OCI-LY1 (cell line): ENCODE results near the gene HEPACAM.

Source experiments
- H2AFZ ChIP-seq: fragments of 200-600 bp; sonication (generic), shearing (Covaris generic); 2 replicates; pipeline ENCODE4 v1.6.0; 2014; ENCODE audit warnings: antibody characterized with exemption, mild to moderate bottlenecking, low read length
- H3F3A ChIP-seq: fragments of 200-600 bp; sonication (generic), shearing (Covaris generic); 2 replicates; pipeline ENCODE4 v1.6.0; 2014; ENCODE audit warnings: mild to moderate bottlenecking, antibody characterized with exemption, low read length, moderate library complexity; ENCODE audit not compliant: insufficient read depth
- H3K27ac ChIP-seq: fragments of 200-600 bp; sonication (generic); 2 replicates; pipeline ENCODE4 v1.5.1; 2014; ENCODE audit warnings: low read length, mixed run types, mild to moderate bottlenecking, low read depth; ENCODE audit not compliant: poor library complexity, severe bottlenecking
- H3K27me3 ChIP-seq: fragments of 200-600 bp; sonication (generic); 2 replicates; pipeline ENCODE4 v1.6.0; 2014; ENCODE audit warnings: antibody characterized with exemption, mild to moderate bottlenecking, low read length, moderate library complexity; ENCODE audit not compliant: insufficient read depth
- H3K36me3 ChIP-seq: fragments of 200-600 bp; sonication (generic); 2 replicates; pipeline ENCODE4 v1.6.1; 2014; ENCODE audit warnings: mild to moderate bottlenecking, antibody characterized with exemption, low read length, moderate library complexity, mixed read lengths; ENCODE audit not compliant: insufficient read depth
- H3K4me1 ChIP-seq: fragments of 200-600 bp; sonication (generic); 2 replicates; pipeline ENCODE4 v1.5.1; 2014; ENCODE audit warnings: mild to moderate bottlenecking, low read length, moderate library complexity; ENCODE audit not compliant: insufficient read depth, severe bottlenecking
- H3K4me2 ChIP-seq: fragments of 200-600 bp; sonication (generic), shearing (Covaris generic); 2 replicates; pipeline ENCODE4 v1.6.1; 2014; ENCODE audit warnings: low read length
- H3K4me3 ChIP-seq: fragments of 200-600 bp; sonication (generic); 2 replicates; pipeline ENCODE4 v1.5.1; 2014; ENCODE audit warnings: low read length, low read depth, mild to moderate bottlenecking, mixed read lengths; ENCODE audit not compliant: poor library complexity, severe bottlenecking
- H3K79me2 ChIP-seq: fragments of 200-600 bp; shearing (Covaris generic); 2 replicates; pipeline ENCODE4 v1.6.1; 2016; ENCODE audit warnings: mixed run types, low read length, mixed read lengths; ENCODE audit not compliant: insufficient read depth
- H3K9ac ChIP-seq: fragments of 200-600 bp; sonication (generic), shearing (Covaris generic); 2 replicates; pipeline ENCODE4 v1.6.1; 2014; ENCODE audit warnings: mild to moderate bottlenecking, low read length, mixed read lengths
- H3K9me2 ChIP-seq: fragments of 200-600 bp; sonication (generic), shearing (Covaris generic); 2 replicates; pipeline ENCODE4 v1.6.1; 2014; ENCODE audit warnings: low read depth, mild to moderate bottlenecking, low read length, mixed read lengths
- H3K9me3 ChIP-seq: fragments of 200-600 bp; shearing (Covaris generic); 2 replicates; pipeline ENCODE4 v1.6.1; 2014; ENCODE audit warnings: low read length, mixed read lengths
- H4K20me1 ChIP-seq: fragments of 200-600 bp; sonication (generic), shearing (Covaris generic); 2 replicates; pipeline ENCODE4 v1.6.0; 2016; ENCODE audit warnings: mild to moderate bottlenecking, low read length; ENCODE audit not compliant: insufficient read depth
- CTCF ChIP-seq: fragments of 200-600 bp; sonication (generic), shearing (Covaris generic); IDR thresholded peaks from 2 replicates; pipeline ENCODE4 v1.5.1; 2017; ENCODE audit warnings: mild to moderate bottlenecking, antibody characterized with exemption, low read length, moderate library complexity, mixed read lengths
- EZH2 ChIP-seq: fragments of 200-600 bp; sonication (generic), shearing (Covaris generic); IDR thresholded peaks from 2 replicates; pipeline ENCODE4 v1.8.0; 2017; ENCODE audit warnings: borderline replicate concordance, mixed run types, mild to moderate bottlenecking, antibody characterized with exemption, low read length, moderate library complexity, mixed read lengths

Gene HEPACAM

GRCh38 chr11:124982043-124982442 lies 46.2 kb upstream of the HEPACAM start:
- no peaks in the 10 kb centered on the region for H3K4me1 ChIP-seq
- TF ChIP-seq CTCF (no peak), EZH2 (no peak)

GRCh38 chr11:124978316-124978715 lies 42.5 kb upstream of the HEPACAM start:
- Histone ChIP-seq H3K9me2 (no peaks in the 10 kb centered on the region), H3K4me2 (no peak overlapping the region), H3K4me1 (no peaks in the 10 kb centered on the region), H3F3A (no peaks in the 10 kb centered on the region), H3K9ac (no peak overlapping the region), H3K27ac (no peak overlapping the region), H3K4me3 (no peak overlapping the region), H3K27me3 (no peaks in the 10 kb centered on the region), H2AFZ (no peak overlapping the region), H4K20me1 (no peaks in the 10 kb centered on the region), H3K79me2 (no peaks in the 10 kb centered on the region), H3K9me3 (no peaks in the 10 kb centered on the region), H3K36me3 (no peaks in the 10 kb centered on the region; the same call in 1 of the 2 replicates)
- TF ChIP-seq EZH2 (no peak), CTCF (no peak)

More at GRCh38 chr11:124982043-124982442, 46.2 kb upstream of the HEPACAM start:
- Histone ChIP-seq H3K36me3 (no peaks in the 10 kb centered on the region; the same call in 1 of the 2 replicates), H2AFZ (no peak overlapping the region), H3F3A (no peaks in the 10 kb centered on the region), H3K9me3 (no peaks in the 10 kb centered on the region), H3K4me3 (no peak overlapping the region), H4K20me1 (no peaks in the 10 kb centered on the region), H3K79me2 (no peaks in the 10 kb centered on the region), H3K27ac (no peak overlapping the region), H3K27me3 (no peaks in the 10 kb centered on the region), H3K4me2 (no peak overlapping the region), H3K9ac (no peak overlapping the region), H3K9me2 (no peaks in the 10 kb centered on the region)

- Histone ChIP-seq H3K9me3 (no peaks in the 10 kb centered on the region), H3K27me3 (no peaks in the 10 kb centered on the region), H3K9ac (no peak overlapping the region), H3K36me3 (no peaks in the 10 kb centered on the region; the same call in 1 of the 2 replicates), H3K4me3 (no peak overlapping the region), H2AFZ (no peak overlapping the region), H3K4me1 (no peaks in the 10 kb centered on the region), H4K20me1 (no peaks in the 10 kb centered on the region), H3K9me2 (no peaks in the 10 kb centered on the region), H3K4me2 (no peak overlapping the region), H3K79me2 (no peaks in the 10 kb centered on the region), H3K27ac (no peak overlapping the region), H3F3A (no peaks in the 10 kb centered on the region)
- no peak for TF ChIP-seq EZH2
- TF ChIP-seq CTCF, result no peak
Measured at GRCh38 chr11:124977006-124977405, 41.2 kb upstream of the HEPACAM start.
